Ramos (cell line): Measurements from ENCODE around the gene ELMO3.

Source experiments
- in situ Hi-C: fragments of 300-500 bp; cut with MboI; formaldehyde crosslinking; loops from one replicate; pipeline ENCODE4 v1.14.3; 2022; ENCODE audit warnings: low sequenced_read_pairs; ENCODE audit not compliant: unreplicated experiment

The ELMO3 gene

DNA sequence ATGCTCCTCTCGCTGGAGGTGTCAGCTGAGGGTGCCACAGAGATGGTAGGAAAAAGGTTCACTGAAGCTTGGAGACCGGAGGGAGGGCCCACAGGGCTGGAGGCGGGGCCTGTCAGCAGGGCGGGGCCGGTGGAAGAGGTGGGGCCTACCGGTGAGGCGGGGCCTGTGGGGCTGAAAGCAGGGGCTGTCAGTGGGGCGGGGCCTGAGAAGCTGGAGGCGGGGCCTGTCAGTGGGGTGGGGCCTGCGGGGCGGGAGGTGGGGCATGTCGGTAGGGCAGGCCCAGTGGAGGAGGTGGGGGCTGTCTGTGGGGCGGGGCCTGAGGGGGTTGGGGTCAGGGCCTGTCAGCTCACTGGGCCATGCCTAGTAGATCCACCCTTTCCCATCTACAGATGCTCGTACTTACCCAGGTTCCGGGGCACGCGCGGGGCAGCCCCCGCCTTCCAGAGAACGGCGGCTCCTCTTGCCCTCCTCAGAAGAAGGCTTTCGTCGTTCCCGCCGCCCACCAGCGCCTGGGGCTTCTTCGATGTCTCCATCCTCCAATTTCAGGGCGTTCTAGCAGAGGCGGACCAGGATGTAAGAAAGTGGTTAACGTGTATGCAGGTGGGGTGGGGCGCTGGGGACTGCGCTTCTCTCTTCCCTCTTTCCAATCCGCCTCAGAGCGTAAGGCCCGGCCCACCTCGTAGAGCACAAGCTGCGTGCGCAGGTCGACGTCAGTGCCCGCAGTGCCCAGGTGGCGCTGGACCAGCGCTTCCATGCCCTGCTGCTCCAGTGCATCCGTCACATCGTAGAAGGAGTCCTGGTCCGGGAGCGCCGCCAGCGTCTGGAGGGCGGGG, 37.8 kb downstream of the ELMO3 start:
- in situ Hi-C loops: no loop called here

- in situ Hi-C loops: no loop called here
Observed at GRCh38 chr16:67237396-67238277, 38.7 kb downstream of the ELMO3 start.

DNA sequence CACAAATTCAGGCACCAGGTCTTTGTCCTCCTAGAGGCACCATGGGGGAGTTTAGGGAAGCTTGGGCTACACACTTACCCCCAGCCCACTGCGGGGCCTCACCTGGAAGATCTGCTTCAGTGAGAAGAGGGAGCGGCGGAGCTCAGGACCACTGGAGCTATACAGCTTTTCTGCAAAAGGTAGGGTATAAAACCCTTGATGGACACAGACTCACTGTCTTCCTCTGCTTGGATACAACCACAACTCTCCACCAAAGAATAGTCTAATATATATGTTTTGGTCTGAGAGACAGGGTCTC, 39.3 kb downstream of the ELMO3 start:
- in situ Hi-C loops: no loop called here

DNA sequence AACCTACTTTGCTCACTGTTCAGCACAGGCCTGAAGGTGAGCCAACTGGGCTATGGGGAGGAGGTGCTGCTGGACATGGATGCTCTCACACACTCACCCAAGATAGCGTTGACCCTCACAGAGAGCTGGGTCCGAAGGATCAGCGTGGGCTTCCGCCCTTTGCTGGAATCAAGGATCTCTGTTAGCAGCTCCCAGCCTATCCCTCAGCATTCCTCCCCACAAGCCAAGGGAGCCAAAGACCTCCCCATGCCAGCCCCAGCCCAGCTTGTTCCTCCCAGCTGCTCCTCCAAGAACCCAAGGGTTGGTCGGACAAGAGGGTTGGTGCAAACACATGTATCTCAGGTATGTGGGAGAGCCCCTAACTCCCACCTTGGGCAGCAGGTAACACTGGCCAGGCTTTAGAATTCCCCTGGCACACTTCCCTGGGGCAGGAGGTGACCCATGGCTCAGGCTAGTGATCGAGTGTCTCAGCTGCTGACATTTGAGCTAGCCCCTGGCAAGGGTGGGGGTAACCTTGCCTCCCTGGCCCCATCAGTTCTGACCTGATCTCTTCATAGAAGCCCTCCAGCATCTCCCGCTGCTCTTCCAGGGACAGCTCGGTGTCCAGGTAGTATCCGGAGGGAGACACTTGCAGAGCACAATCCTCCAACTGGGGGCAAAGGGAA, 40.0 kb downstream of the ELMO3 start:
- in situ Hi-C loops: no loop called here

GRCh38 chr16:67240506-67240905, 41.6 kb downstream of the ELMO3 start:
- in situ Hi-C loops: no loop called here

DNA sequence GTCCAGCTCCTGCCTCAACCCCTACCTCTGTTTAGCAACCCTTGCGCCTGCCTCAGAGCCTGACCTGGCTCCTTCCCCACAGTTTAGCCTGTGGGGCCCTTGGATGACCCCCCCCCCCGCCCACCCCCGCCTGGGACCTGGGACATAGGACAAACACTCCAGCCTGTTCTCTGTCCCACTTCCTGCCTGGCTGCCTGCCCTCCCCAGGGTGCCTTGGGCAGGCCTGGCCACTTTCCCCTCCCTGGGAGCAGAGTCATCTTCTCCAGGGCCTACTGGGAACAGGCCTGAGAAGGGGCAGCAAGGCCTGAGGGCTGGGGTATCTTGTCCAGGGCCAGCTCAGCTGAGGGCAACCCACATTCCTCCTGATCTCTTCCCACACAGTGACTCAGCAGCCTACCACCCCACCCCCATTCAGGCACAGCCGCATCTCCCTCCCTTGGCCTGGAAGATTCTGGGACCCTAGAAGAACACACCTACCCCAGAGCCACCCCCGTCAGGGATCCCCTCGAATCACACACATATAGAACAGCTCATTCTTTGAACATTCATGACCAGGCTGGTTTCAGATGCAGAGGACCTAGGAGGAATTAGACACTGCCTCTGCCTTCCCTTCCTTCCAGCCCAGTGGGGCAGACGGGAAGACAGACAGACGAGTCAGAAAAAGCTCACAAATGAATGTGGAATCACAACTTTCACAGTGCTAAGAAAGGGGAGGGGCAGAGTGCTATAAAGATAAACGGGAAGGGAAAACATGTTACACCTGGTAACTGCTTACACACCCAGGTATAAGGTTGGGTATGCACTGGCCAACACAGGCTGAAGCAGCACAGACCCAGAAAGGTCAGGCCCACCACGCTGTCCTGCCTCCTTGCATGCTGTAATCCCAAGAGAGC, 42.3 kb downstream of the ELMO3 start:
- in situ Hi-C loops: no loop called here

DNA sequence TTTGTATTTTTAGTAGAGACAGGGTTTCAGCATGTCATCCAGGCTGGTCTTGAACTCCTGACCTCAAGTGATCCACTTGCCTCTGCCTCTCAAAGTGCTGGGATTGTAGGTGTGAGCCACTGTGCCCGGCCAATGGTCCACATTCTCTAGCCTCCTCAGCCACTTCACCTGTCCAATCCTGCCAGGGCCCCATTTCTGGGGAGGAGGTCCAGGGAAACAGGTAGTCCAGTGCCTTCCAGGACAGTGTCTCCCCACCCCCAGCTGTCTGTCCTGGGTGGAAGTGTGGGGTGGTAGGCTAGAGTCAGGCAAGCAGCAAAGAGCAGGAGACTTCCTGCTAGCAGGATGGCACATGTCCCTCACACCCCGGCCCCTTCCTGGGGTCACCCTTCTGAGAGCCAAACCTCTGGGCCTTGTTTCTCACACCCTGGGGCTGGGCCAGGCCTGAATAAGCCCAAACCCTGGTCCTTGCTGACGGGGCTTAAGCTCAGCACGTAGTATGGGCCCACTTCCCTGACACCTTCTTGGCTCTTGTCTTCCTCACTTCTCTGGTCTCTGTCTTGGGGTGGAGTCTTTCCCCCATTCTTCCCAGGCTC, 43.3 kb downstream of the ELMO3 start:
- in situ Hi-C loops: no loop called here

GRCh38 chr16:67243481-67243880, 44.5 kb downstream of the ELMO3 start:
- in situ Hi-C loops: no loop called here

GRCh38 chr16:67244387-67245185, 45.7 kb downstream of the ELMO3 start:
- in situ Hi-C loops: no loop called here

GRCh38 chr16:67245186-67245585, 46.3 kb downstream of the ELMO3 start:
- in situ Hi-C loops: no loop called here

DNA sequence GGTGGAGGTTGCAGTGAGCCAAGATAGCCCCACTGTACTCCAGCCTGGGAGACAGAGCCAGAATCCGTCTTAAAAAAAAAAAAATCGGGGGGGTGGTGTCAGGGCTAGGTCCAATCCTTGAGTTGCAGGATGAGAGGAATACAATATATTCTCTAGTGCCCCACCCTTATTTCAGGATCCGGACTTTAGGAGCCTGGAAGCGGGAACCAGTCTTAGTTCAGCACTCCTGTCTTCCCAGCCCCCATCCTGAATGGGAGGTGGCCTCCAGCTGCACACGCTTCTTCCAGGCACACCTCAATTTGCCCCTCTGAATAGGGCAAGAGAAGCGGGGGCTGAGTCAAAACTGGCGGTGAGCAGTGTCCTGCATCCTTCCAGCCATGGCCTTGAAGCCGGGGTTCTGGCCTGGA, 46.7 kb downstream of the ELMO3 start:
- in situ Hi-C loops: no loop called here

GRCh38 chr16:67246081-67246755, 47.3 kb downstream of the ELMO3 start:
- in situ Hi-C loops: no loop called here

GRCh38 chr16:67246756-67247191, 47.8 kb downstream of the ELMO3 start:
- in situ Hi-C loops: no loop called here

GRCh38 chr16:67247192-67248072, 48.5 kb downstream of the ELMO3 start, which contains the start of gene FHOD1:
Gene FHOD1, minus strand, starts transcription at chr16:67247481. Its CDS starts 71 bp downstream, at chr16:67247410.
- in situ Hi-C loops: no loop called here

DNA sequence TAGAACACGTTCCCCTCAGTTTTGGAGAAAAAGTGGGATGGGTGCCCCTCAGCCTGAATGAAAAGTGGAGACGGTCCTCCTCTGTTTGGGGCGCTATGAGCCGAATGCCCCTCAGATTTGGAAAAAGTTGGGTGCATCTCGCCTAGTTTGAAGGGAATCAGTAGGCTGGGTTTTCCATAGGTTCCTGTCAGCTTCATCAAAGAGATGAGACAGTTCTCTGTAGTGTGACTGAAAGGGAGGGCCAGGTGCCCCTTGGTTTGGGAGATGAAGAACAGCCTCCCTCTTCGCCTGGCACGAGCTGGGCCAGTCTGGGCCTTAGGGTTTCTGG, 49.1 kb downstream of the ELMO3 start:
- in situ Hi-C loops: no loop called here

GRCh38 chr16:67248401-67249177, 49.7 kb downstream of the ELMO3 start, which contains the start of gene SLC9A5:
Gene SLC9A5, plus strand, starts transcription at chr16:67248979. Its CDS starts 36 bp downstream, at chr16:67249015.
- in situ Hi-C loops: no loop called here
